PFSK-1 (cell line): ENCODE measurements around the gene GPC6.

ENCODE experiments used
- FOXP2 ChIP-seq: optimal IDR thresholded peaks from 2 replicates; pipeline ENCODE3; 2011; ENCODE audit warnings: borderline replicate concordance, control low read depth, inconsistent platforms; ENCODE audit not compliant: insufficient read depth; ENCODE audit errors: extremely low read length, extremely low read depth
- POLR2AphosphoS5 ChIP-seq: IDR thresholded peaks from 2 replicates; pipeline ENCODE4 v1.6.1; 2012; ENCODE audit warnings: low read depth, mild to moderate bottlenecking, control low read depth, low read length, moderate library complexity
- SIN3A ChIP-seq: IDR thresholded peaks from 2 replicates; pipeline ENCODE4 v1.6.1; 2012; ENCODE audit warnings: mild to moderate bottlenecking, low read length, moderate library complexity, borderline replicate concordance; ENCODE audit not compliant: insufficient read depth
- TAF1 ChIP-seq: IDR thresholded peaks from 2 replicates; pipeline ENCODE4 v1.6.1; 2012; ENCODE audit warnings: low read length, control low read depth, borderline replicate concordance; ENCODE audit not compliant: insufficient read depth
- TF ChIP-seq, protein P1 (sequence below), 2 experiments: IDR thresholded peaks; 2 replicates each; pipeline versions ENCODE4 v1.6.1 to v1.8.0; 2011 to 2012; ENCODE audit warnings: low read depth in 2 of 2, low read length in 2 of 2, control low read depth in 1 of 2, inconsistent platforms in 1 of 2, mild to moderate bottlenecking in 1 of 2, moderate library complexity in 1 of 2; ENCODE audit not compliant: insufficient read depth in 1 of 2

The GPC6 gene

DNA sequence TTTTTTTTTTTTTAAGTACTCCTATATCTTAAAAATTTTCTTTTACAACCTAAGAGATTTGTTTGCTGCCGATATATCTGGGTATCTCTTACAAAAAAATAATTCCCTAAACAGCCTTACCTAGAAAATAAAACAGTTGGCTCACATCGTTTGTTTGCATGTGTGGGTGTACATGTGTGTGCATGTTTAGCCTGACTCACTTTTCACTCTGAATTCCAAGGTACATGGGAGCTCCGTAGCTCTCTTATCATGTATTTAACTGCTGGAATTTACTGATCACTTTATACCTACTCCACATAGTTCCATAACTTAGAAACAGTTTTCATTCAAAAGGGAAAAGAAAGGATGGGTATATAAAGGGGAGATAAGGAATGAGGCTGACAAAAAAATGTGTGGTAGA, 616.5 kb downstream of the GPC6 start:
- TF ChIP-seq POLR2AphosphoS5 (no peak), TAF1 (no peak), FOXP2 (no peak), SIN3A (no peak)
- TF ChIP-seq, protein P1, sequence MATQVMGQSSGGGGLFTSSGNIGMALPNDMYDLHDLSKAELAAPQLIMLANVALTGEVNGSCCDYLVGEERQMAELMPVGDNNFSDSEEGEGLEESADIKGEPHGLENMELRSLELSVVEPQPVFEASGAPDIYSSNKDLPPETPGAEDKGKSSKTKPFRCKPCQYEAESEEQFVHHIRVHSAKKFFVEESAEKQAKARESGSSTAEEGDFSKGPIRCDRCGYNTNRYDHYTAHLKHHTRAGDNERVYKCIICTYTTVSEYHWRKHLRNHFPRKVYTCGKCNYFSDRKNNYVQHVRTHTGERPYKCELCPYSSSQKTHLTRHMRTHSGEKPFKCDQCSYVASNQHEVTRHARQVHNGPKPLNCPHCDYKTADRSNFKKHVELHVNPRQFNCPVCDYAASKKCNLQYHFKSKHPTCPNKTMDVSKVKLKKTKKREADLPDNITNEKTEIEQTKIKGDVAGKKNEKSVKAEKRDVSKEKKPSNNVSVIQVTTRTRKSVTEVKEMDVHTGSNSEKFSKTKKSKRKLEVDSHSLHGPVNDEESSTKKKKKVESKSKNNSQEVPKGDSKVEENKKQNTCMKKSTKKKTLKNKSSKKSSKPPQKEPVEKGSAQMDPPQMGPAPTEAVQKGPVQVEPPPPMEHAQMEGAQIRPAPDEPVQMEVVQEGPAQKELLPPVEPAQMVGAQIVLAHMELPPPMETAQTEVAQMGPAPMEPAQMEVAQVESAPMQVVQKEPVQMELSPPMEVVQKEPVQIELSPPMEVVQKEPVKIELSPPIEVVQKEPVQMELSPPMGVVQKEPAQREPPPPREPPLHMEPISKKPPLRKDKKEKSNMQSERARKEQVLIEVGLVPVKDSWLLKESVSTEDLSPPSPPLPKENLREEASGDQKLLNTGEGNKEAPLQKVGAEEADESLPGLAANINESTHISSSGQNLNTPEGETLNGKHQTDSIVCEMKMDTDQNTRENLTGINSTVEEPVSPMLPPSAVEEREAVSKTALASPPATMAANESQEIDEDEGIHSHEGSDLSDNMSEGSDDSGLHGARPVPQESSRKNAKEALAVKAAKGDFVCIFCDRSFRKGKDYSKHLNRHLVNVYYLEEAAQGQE (IDR thresholded peaks at IDR 0.05; ENCODE audit: insufficient read depth in 1 of 2, low read depth in 2 of 2, low read length in 2 of 2): no peak

DNA sequence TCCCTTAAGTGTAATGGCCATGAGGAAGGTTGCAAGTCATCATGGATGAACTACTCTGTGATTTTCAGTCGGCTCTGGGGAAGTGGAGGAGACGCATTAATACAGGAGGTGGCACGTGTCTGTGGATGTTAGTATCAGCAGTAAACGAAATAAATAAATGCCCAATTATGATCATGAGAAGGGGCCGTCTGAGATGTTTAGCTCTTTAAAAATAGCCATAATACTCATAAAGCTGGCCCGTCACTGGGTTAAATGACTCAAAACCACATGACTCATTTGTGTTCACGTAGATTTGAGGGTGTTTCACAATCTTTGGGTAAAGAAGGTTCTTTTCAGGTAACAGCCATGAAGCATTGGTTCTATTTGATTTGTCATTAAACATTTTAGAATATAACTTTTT, 620.6 kb downstream of the GPC6 start:
- no peak for TF ChIP-seq TAF1
- TF ChIP-seq, protein P1 (IDR thresholded peaks at IDR 0.05; ENCODE audit: insufficient read depth in 1 of 2, low read depth in 2 of 2, low read length in 2 of 2): no peak

DNA sequence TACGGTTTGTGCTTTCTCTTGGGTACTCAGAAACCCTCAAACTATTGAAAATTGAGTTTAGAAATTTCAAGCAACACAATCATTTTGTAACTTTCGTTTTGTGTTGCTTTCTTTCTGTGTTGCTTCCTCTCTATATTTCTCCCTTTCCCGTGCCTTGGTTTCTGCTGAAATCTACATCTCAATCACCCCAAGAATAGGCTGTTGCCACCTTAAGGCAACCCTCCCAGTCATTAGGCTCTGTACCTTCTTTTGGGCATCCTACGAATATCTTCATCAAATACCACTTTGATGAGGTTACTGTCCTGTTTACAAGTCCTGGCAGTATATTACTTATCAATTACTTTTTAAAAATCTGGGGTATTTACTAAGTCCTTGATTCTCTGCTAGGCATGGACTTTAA, 621.6 kb downstream of the GPC6 start:
- TF ChIP-seq SIN3A (no peak), FOXP2 (no peak), TAF1 (no peak), POLR2AphosphoS5 (no peak)
- TF ChIP-seq, protein P1 (IDR thresholded peaks at IDR 0.05; ENCODE audit: insufficient read depth in 1 of 2, low read depth in 2 of 2, low read length in 2 of 2): no peak

DNA sequence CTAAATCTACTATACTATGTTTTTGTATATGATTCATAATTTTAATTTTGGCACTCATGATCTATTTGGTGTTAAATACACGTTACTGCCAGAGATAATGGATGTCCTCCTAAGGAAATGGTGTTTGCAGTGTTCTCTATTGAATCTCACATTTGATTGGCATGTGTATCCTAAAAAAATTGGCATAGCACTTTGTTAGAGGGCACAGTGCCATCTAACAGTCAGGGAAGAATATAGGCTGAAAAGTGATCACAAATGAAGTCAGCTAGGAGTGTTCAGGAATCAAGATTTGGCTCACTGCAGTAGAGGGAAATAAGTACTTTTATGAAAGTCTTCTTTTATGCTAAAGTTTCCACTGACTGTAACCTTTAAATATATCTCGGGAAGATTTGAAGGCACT, 624.6 kb downstream of the GPC6 start:
- TF ChIP-seq TAF1: no peak
- no peak for TF ChIP-seq SIN3A
- no peak for TF ChIP-seq FOXP2
- TF ChIP-seq, protein P1 (IDR thresholded peaks at IDR 0.05; ENCODE audit: insufficient read depth in 1 of 2, low read depth in 2 of 2, low read length in 2 of 2): no peak

DNA sequence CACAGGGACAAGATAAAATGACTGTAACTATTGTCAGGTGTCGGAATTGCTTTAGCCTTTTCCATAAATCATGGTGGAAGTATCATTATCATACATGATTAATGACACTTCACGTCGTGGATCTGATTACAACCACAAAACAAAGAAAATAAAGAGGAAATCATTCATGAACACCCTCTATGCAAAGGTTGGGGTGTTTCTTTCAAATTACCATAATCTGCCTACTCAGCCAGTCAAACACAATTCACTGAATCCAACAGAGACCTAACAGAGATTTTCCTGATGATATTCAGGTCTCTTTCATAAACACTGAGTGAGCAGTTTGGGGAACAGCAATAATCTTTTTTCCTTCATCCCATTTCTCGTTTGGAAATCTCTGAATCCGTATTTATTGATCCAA, 627.3 kb downstream of the GPC6 start:
- TF ChIP-seq TAF1 (no peak), SIN3A (no peak), POLR2AphosphoS5 (no peak)
- TF ChIP-seq, protein P1 (IDR thresholded peaks at IDR 0.05; ENCODE audit: insufficient read depth in 1 of 2, low read depth in 2 of 2, low read length in 2 of 2): no peak
